Stimulated activated CD4-positive, alpha-beta T cell treated with anti-CD3 and anti-CD28 coated beads, Interleukin-4, amount 100 ng/mL, for 48 hours (primary cell): ENCODE measurements around the gene BTNL9.
"Not testable (repeated sequence)": the region's sequence is repeated elsewhere in the genome, so short reads cannot be mapped to it uniquely, and the experiment has no call there.

Experiments used
- DNase-seq, 2 donors: peaks; one replicate each; pipeline ENCODE4 v3.0.0-alpha.2; 2020; ENCODE audit warnings: low read depth in 2 of 2

The BTNL9 gene

DNA sequence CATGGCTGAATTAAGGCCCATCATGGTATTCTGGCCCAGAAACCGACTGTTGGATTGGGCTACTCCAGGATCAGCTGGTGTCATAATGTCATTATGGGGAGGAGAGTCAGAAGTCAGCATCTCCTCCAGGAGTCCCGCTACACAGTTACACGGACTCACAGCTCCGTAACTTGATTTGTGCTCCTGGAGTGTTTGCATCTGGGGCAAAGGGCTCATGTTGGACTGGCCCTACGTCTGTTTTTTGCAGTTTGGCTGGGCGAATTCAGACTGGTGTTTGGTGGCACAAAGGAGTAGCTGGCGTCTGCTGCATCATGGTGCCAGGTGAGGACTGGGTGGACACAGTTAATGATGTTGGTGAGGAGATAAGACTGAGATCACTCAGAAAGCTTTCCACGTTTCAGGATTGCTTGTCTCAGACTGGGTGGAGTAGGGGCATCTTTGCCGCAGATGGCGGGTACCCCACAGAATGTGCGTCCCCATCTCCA is 59.6 kb downstream of the BTNL9 start:
- no peak for DNase-seq

DNA sequence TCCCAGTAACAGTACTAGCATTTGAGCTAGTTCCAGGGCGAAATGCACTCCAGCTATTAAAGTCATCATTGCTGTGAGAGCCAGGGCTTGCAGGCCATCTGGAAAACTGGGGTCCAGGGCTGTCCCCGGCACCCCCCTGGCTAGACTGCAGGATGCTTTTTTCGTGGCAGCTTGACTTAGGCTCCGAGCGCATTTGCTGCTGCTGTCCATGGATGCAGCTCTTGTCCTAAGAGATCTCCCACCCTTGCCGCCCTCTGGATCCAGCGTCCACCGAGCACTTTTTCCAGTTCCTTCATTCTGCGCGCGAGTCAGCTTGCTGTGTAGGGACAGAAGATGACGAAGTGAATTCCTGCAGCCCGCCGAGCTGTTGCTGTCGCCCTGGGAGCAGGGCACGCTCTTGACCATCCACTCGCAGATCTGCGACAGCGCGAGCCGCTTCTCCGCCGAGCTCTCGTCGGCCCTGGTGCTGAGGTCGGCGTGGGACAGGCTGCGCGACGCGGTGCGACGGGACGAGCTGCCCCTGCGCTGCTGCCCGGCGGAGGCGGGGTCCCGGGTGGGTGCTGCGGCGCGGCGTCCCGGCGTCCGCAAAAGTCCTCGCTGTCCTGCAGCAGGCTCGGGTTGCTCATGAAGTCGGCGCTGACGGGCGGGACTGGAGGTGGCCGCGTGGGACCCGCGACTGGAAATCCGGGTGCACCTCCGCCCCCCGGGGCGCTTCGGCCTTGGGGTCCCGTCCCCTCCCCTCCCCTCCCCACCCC is 60.2 kb downstream of the BTNL9 start:
- no peak for DNase-seq

DNA sequence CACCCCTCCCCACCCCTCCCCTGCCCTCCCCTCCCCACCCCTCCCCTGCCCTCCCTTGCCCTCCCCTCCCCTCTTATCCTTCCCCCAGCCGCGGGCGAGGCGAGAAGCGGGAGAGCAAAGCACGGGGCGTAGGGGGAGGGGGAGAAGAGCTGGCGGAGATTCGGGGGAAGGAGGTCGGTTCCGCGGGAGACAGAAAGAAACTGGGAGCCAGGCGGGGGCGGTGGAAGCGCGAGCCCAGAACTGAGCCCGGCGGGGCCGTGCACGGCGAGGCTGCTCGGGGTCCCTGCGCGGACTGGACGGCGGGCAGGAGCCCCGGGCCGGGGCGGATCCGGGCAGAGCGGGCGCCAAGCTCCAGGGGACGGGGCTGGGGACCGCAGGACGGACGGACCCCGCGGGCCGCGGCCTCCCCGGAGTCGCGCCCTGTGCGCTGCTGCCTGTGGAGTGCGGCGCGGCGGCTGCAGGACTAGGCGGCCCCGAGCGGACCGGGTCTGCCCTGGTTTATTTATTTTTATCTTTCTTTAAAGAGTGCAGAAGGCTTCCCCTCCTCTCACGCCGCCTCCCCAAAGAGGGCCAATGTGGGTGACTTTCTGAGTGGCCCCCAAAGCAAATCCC is 61.1 kb downstream of the BTNL9 start:
- DNase-seq: not testable (repeated sequence)

DNA sequence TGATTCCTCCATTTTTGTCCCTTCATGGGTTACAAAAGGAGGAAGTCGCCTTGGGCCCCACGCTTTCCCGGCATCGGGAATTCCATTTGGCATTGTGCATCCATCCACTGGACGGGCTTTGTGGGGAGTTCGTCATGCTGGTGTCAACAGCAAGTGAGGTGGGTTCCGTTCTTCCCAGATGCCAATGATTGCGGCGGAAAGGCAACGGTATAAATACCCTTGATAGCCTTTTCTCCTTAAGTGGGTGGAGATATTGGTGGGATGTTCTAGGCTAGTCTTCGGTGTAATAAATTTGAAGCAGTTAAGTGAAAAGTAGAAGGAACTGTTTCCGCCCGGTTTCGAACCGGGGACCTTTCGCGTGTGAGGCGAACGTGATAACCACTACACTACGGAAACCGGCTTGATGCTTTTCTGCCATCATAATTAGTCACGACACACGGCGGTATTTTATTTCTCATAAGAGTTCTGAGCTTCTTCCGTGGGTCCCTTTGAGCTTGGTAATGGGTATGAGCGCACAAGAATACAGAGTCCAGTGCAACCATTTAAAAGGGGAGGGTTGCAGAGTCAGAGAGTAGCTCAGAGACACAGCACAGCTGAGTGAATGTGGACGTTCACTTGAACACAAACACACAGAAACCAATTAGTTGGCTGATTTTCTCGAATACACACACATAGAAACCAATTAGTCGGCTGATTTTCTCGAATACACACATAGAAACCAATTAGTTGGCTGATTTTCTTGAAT is 62.0 kb downstream of the BTNL9 start:
- DNase-seq: not testable (repeated sequence)

- DNase-seq: not testable (repeated sequence)
Measured at GRCh38 chr5:181104259-181104568, 64.1 kb downstream of the BTNL9 start.

- DNase-seq: not testable (repeated sequence)
Measured at GRCh38 chr5:181104606-181105390, 64.7 kb downstream of the BTNL9 start.

DNA sequence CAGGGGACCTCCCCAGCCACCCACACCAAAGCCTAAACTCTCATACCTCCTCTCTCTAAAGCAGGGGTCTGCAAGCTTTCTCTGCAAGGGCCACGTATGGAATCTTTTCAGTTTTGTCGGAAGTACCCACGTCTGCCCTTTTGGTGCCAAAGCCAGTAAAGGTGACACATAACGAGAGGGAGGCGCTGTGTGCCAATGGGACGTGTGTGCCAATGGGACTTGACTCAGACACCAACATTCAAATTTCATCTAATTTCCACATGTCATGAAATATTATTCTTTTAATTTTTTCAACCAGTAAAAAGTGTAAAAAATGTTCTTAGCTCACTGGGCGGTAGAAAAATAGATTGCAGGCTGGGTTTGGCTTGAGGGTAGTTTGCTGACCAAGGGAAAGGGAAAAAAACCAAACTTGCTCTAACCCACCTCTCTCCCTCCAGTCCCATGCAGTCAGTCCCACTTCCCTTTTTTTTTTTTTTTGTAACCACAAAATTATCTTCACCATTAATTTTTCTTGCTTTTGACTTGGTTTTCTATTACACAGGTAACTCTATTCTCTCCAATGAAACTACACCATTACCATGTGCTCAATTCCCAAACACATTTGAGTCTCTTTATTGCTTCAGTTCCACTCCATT is 65.4 kb downstream of the BTNL9 start:
- DNase-seq: no peak

DNA sequence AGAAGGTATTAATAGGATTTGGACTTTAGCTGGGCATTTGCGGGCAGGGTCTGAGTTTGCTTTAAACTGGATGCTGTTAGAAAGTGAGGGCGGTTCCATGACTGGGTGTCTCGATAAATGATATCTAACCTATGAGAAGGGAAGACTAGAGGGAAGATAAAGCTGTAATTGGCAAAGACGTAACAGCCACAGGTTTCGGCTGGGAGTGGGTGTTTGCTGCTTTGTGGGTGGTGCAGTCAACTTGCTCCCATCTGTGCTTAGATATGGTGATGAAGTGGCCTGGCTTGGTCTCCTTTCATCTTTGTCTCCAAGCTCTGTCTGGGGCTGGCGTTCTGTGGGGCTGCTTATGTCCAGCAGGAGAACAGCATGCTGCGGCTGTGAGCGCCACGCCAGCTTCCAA is 67.6 kb downstream of the BTNL9 start:
- DNase-seq: no peak

DNA sequence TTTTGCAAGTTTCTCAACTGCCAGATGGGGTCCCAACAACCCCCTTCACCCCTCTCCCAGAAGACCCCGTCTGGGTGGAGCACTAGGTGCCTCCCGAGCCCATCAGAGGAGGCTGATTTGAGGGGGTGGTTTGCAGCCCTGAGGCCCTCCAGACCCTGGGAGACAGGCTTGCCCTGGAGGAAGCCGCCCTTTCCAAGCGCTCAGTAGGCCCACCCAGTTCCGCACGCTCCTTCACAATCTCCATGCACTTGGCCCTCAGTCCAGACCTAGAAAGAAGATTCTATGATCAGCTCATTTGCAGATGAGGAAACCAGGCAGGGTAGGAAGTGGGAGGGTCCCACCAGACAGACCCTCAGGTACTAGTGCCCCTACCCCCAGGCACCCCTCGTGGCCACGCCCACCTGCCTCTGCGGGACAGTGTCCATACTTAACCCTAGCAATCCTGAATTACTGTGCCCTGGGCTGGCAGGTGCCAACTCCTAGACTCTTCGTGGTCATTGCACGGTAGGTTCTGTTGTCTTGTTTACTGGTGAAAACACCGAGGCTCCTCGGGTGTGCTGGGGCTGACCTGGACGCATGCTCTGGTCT is 68.6 kb downstream of the BTNL9 start:
- DNase-seq: no peak

- no peak for DNase-seq
Measured at GRCh38 chr5:181109489-181110013, 69.5 kb downstream of the BTNL9 start.

- no peak for DNase-seq
Measured at GRCh38 chr5:181111010-181111409, 70.9 kb downstream of the BTNL9 start.
